GM12878 (cell line): ENCODE results near the gene ADAM15. TPM values are rescaled to one million over a fixed set of nuclear protein-coding genes. Genes with fewer than 3 reads are reported as not detected.

Experiments used
- ATAC-seq: fragments of 200-7000 bp; cut with Tn5 transposase; 3 replicates; pipeline ENCODE4 v1.9.1; 2020; ENCODE audit warnings: mild to moderate bottlenecking, moderate library complexity
- BruUV-seq: library from RNA; stranded (reverse); fragments of 400-500 nt; replicated peaks from 2 replicates; lab custom pipeline; 2021; lab: Mats Ljungman, UMichigan
- CTCF ChIA-PET: fragments of 300-600 bp; sonication (Branson Sonifier 250); formaldehyde crosslinking; extraction: SDS; loops from one replicate; lab custom pipeline; 2021; ENCODE audit warnings: inconsistent platforms; lab: Yijun Ruan, JAX
- POLR2A ChIA-PET: fragments of 350-600 bp; formaldehyde crosslinking; extraction: SDS; loops from one replicate; lab custom pipeline; 2021; ENCODE audit warnings: inconsistent platforms; lab: Charles Lee
- RAD21 ChIA-PET: fragments of 300-600 bp; sonication (Branson Sonifier 250); formaldehyde crosslinking; loops from one replicate; lab custom pipeline; 2023; ENCODE audit warnings: antibody characterized with exemption; ENCODE audit not compliant: unreplicated experiment; lab: Charles Lee
- SMC1A ChIA-PET: fragments of 300-600 bp; sonication (Branson Sonifier 250); formaldehyde crosslinking; loops from one replicate; lab custom pipeline; 2023; ENCODE audit not compliant: unreplicated experiment, uncharacterized antibody; lab: Charles Lee
- DNase-seq: peaks from one replicate; pipeline ENCODE4 v3.0.0-alpha.2; 2011; ENCODE audit warnings: low read depth, low spot score
- FAIRE-seq: peaks from 3 replicates; lab custom pipeline; 2011; peaks lifted over from hg19 to GRCh38; lab: Jason Lieb, UNC
- H2AFZ ChIP-seq: 2 replicates; pipeline ENCODE4 v1.6.0; 2011; ENCODE audit warnings: low read depth, low read length, control low read depth; ENCODE audit not compliant: control insufficient read depth
- H3K27ac ChIP-seq: 2 replicates; pipeline ENCODE4 v1.5.1; 2011; ENCODE audit warnings: control low read depth; ENCODE audit not compliant: control insufficient read depth, insufficient read depth
- H3K27me3 ChIP-seq, 2 experiments: replicated peaks in 1 of 2; 2 replicates each; pipeline versions ENCODE4 v1.6.0 to v1.6.1; 2011; ENCODE audit warnings: low read length in 1 of 2; ENCODE audit not compliant: control insufficient read depth in 2 of 2, insufficient read depth in 2 of 2
- H3K36me3 ChIP-seq, 2 experiments: 2 replicates each; pipeline ENCODE4 v1.5.1; 2011; ENCODE audit warnings: low read length in 1 of 2; ENCODE audit not compliant: control insufficient read depth in 2 of 2, insufficient read depth in 2 of 2
- H3K4me1 ChIP-seq: 2 replicates; pipeline ENCODE4 v1.6.1; 2011; ENCODE audit warnings: mild to moderate bottlenecking, low read length, moderate library complexity, mixed read lengths; ENCODE audit not compliant: control insufficient read depth, insufficient read depth
- H3K4me2 ChIP-seq: 2 replicates; pipeline ENCODE4 v1.6.0; 2011; ENCODE audit warnings: control low read depth; ENCODE audit not compliant: control insufficient read depth, insufficient read depth
- H3K4me3 ChIP-seq: fragments of 200-600 bp; sonication (generic); 2 replicates; pipeline ENCODE4 v1.5.1; 2016
- H3K79me2 ChIP-seq: 2 replicates; pipeline ENCODE4 v1.6.0; 2011; ENCODE audit warnings: low read length; ENCODE audit not compliant: control insufficient read depth, insufficient read depth
- H3K9ac ChIP-seq: 2 replicates; pipeline ENCODE4 v1.8.0; 2011; ENCODE audit warnings: low read length, control low read depth, mixed read lengths; ENCODE audit not compliant: control insufficient read depth, insufficient read depth
- H3K9me3 ChIP-seq: replicated peaks from 3 replicates; pipeline ENCODE4 v1.5.1; 2011; ENCODE audit warnings: mild to moderate bottlenecking, low read length; ENCODE audit not compliant: control insufficient read depth, insufficient read depth
- H4K20me1 ChIP-seq: 2 replicates; pipeline ENCODE4 v1.6.0; 2011; ENCODE audit not compliant: control insufficient read depth, insufficient read depth
- BCL11A ChIP-seq: IDR thresholded peaks from 2 replicates; pipeline ENCODE4 v1.6.1; 2011; ENCODE audit warnings: low read depth, low read length
- CBFB ChIP-seq: IDR thresholded peaks from 2 replicates; pipeline ENCODE4 v1.6.1; 2016; ENCODE audit warnings: antibody characterized with exemption, low read depth
- CHD4 ChIP-seq: fragments of 200-600 bp; sonication (generic); IDR thresholded peaks from 2 replicates; pipeline ENCODE4 v1.6.1; 2016; ENCODE audit warnings: mild to moderate bottlenecking
- E2F8 ChIP-seq: fragments of 450-650 bp; IDR thresholded peaks from 2 replicates; pipeline ENCODE4 v1.6.1; 2018; ENCODE audit warnings: mild to moderate bottlenecking, low read depth, moderate library complexity; ENCODE audit not compliant: partially characterized antibody
- HDAC2 ChIP-seq: fragments of 200-600 bp; sonication (generic); IDR thresholded peaks from 2 replicates; pipeline ENCODE4 v1.6.1; 2017
- HDGF ChIP-seq: fragments of 450-650 bp; IDR thresholded peaks from 2 replicates; pipeline ENCODE4 v1.6.1; 2016; ENCODE audit warnings: antibody characterized with exemption
- MYC ChIP-seq: IDR thresholded peaks from 2 replicates; pipeline ENCODE4 v1.6.1; 2011; ENCODE audit warnings: mild to moderate bottlenecking, low read length, moderate library complexity, inconsistent platforms; ENCODE audit not compliant: insufficient read depth, insufficient replicate concordance, insufficient read length, severe bottlenecking
- RBBP5 ChIP-seq: fragments of 200-600 bp; sonication (generic); conservative IDR thresholded peaks from 2 replicates; pipeline ENCODE4 v1.6.1; 2016
- RCOR1 ChIP-seq: conservative IDR thresholded peaks from 2 replicates; pipeline ENCODE4 v1.6.1; 2012; ENCODE audit warnings: low read depth, low read length, improper control_type of control experiment
- RELA ChIP-seq: fragments of 450-650 bp; IDR thresholded peaks from 2 replicates; pipeline ENCODE4 v1.8.0; 2014; ENCODE audit warnings: borderline replicate concordance; ENCODE audit not compliant: partially characterized antibody
- RELB ChIP-seq: fragments of 450-650 bp; IDR thresholded peaks from 2 replicates; pipeline ENCODE4 v1.6.1; 2017; ENCODE audit warnings: low read depth, mild to moderate bottlenecking, moderate library complexity
- SIN3A ChIP-seq: IDR thresholded peaks from 2 replicates; pipeline ENCODE4 v1.6.1; 2012; ENCODE audit warnings: low read depth, low read length, improper control_type of control experiment
- ZNF687 ChIP-seq: fragments of 450-650 bp; IDR thresholded peaks from 2 replicates; pipeline ENCODE4 v1.6.1; 2017; ENCODE audit warnings: mild to moderate bottlenecking, moderate library complexity
- WGBS: methylation state at CpG from one replicate; pipeline ENCODE4 v1.1.6; 2016; ENCODE audit warnings: low lambda C conversion rate; ENCODE audit not compliant: insufficient replicate concordance, insufficient coverage; ENCODE audit errors: missing lambda C conversion rate; 5-methylcytosine and 5-hydroxymethylcytosine counted together
- in situ Hi-C: fragments of 300-500 bp; cut with MboI; formaldehyde crosslinking; loops from 9 replicates; pipeline ENCODE4 v1.14.3; 2018; ENCODE audit warnings: mixed read lengths
- intact Hi-C: fragments of 100-400 bp; cut with micrococcal nuclease; formaldehyde crosslinking; loops from one replicate; pipeline ENCODE4 v1.14.2; 2022; ENCODE audit not compliant: unreplicated experiment
- polyA plus RNA-seq, 11 experiments: library from polyadenylated mRNA; depleted of rRNA in 4 of 11; unstranded in 6 of 11; stranded (reverse) in 5 of 11; fragments of >200 nt; fragmentation: Nextera tagmentation in 4 of 11; fragmentation: Illumina TruSeq in 1 of 11; extraction: Ambion mirVana in 4 of 11; extraction: Trizol in 1 of 11; gene quantifications; 1 replicate in 1 of 11; 2 replicates in 10 of 11; pipeline versions ENCODE4 v1.2.1 to v1.2.3, GENCODE V29; 2011 to 2016; ENCODE audit warnings: inconsistent platforms in 2 of 11, missing spikeins in 2 of 11, low read depth in 1 of 11
- total RNA-seq, 4 experiments: library from RNA; depleted of rRNA in 3 of 4; stranded (reverse); fragments of >200 nt in 3 of 4; fragmentation: Illumina TruSeq in 1 of 4; extraction: Trizol in 1 of 4; gene quantifications; 2 replicates each; pipeline versions ENCODE4 v1.2.1 to v1.2.3, GENCODE V29; 2013 to 2021

ADAM15 gene
- total and polyA plus RNA-seq, 10 of the 15 experiments (the other 5 are each of a cell fraction or from before 2014, with no cell fraction given): 0.29 to 38.8 (median 14.7) TPM

- SMC1A ChIA-PET: interaction anchor here (1.2 to 1.7 kb wide), 4 partner anchors 9 to 394 kb away, joined by 4 to 8 read pairs (median 4); no protein-coding TSS in a partner anchor
- Histone ChIP-seq H3K4me1 (peaks cover 16% of the 10 kb centered on the region), H3K4me2 (peak within 1 kb of the TSS; percentile 96), H2AFZ (peak within 1 kb of the TSS; percentile 80), H3K9me3 (no peaks in the 10 kb centered on the region), H3K9ac (peak within 1 kb of the TSS; percentile 84), H3K27me3 (no peaks in the 10 kb centered on the region), H3K27ac (peak within 1 kb of the TSS; percentile 51), H4K20me1 (no peaks in the 10 kb centered on the region), H3K4me3 (peak within 1 kb of the TSS; percentile 95), H3K36me3 (no peaks in the 10 kb centered on the region; a peak in 2 of 4 replicates), H3K79me2 (no peaks in the 10 kb centered on the region)
- ATAC-seq (peak; percentile 90), FAIRE-seq (peak; percentile 98), DNase-seq (no peak)
- RAD21 ChIA-PET: interaction anchor here (1.0 to 4.7 kb wide), 9 partner anchors 11 to 504 kb away, joined by 3 to 63 read pairs (median 4); partner anchors contain the start of gene EFNA3
- intact Hi-C loops (loop anchor here (1.0 to 5.0 kb wide), 4 partner anchors 21 to 396 kb away; partner anchors contain the start of genes CKS1B and SHC1), in situ Hi-C loops (loop anchor here (5.0 kb wide), 1 partner anchor 501 kb away; no protein-coding TSS in a partner anchor)
- WGBS: under 1% methylated on average over 42 of the region's 57 CpGs
- CTCF ChIA-PET: interaction anchor here (0.9 to 15.5 kb wide), 10 partner anchors 9 to 504 kb away, joined by 3 to 195 read pairs (median 6); partner anchors contain the start of genes EFNA3 and FLAD1
- POLR2A ChIA-PET: interaction anchor here (0.6 to 1.5 kb wide), 5 partner anchors 16 to 125 kb away, joined by 3 to 8 read pairs (median 5); no protein-coding TSS in a partner anchor
- no TSS peak for BruUV-seq
- TF ChIP-seq RCOR1 (no peak; the same call in 1 of the 2 replicates), ZNF687 (no peak), BCL11A (no peak), RELA (no peak), CBFB (no peak), RBBP5 (no peak), CHD4 (no peak), HDGF (no peak), SIN3A (0 out of 2 replicates have a peak, but pooled peaks have one; percentile 28), MYC (no peak), E2F8 (no peak), HDAC2 (no peak), RELB (peak; percentile 57)
Measured at GRCh38 chr1:155063550-155064110, 12.5 kb downstream of the ADAM15 start, which contains the start of gene EFNA4. TSS of gene EFNA4 (plus strand) at chr1:155063740. CDS start at chr1:155063824, 84 bp downstream.
